HPDE6-E6E7 (cell line): ENCODE results near the gene WIPF1.
"Not testable (repeated sequence)": the region's sequence is repeated elsewhere in the genome, so short reads cannot be mapped to it uniquely, and the experiment has no call there.

Source experiments
- DNase-seq: peaks from one replicate; pipeline ENCODE4 v3.0.0; 2011; ENCODE audit warnings: missing footprints; ENCODE audit errors: extremely low spot score

WIPF1 gene

DNA sequence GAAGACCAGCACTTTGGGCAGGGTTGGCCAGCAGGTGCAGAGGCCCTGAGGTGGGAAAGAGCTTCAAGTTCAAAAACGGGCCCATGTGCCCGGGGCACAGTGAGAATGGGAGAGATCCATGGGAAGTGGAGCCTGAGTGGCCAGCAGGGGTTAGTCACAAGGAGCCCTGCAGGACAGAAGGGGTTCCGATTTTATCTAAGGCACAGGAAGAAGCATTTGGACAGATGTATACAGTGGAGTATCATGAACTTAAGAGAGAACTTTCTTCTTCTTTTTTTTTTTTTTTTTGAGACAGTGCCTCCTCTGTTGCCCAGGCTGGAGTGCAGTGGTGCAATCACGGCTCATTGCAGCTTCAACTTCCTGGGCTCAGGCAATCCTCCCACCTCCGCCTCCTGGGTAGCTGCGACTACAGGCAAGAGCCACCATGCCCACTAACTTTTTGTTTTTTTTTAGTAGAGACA, 24.0 kb downstream of the WIPF1 start:
- DNase-seq = no peak

DNA sequence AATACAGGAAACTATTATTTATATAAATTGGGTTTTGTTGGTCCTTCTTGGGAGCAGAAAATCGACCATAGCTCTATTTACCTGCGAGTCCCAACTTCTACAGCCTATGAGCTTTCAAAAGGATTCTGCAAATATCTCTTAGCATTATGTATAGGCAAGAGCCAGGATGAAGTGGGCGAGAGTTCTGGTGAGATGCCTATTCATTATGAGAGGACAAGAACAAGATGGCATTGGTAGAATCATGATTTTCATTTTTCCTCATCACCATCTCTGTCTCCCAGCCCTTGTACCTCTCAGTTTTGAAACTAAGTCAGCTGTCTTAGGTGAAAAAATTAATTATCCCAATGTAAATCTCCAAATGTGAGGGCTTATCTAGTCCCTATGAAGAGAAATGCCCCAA, 25.0 kb downstream of the WIPF1 start:
- DNase-seq = no peak

GRCh38 chr2:174571669-174572323, 25.8 kb downstream of the WIPF1 start:
- no peak for DNase-seq

DNA sequence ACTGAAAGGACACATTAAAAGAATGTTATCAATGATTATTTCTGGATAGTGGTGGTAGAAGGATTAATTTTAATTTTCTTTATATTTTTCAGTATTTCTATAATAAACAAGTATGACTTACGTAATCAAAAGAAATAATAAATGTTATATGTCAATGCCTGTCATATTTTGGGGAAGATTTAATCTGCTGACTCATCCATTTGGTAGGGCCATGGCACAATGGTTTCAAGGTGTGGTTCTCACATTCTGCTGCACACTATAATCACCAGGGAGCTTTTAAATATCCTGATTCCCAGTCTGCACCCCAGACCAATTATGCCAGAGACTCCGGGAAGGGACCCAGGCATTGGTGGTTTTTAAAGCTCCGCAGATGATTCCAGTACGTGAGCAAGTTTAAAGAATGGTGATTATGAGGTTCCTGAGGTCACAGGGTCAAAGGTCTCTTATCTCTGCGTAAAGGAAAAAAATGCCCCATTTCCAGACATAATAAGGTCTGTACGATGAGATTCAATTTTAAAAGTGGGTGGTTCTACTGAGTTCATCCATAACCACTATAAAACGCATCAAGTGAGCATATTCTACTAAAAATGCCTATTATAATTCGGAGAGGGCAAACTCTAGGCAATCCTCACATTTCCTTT, 27.2 kb downstream of the WIPF1 start:
- no peak for DNase-seq

DNA sequence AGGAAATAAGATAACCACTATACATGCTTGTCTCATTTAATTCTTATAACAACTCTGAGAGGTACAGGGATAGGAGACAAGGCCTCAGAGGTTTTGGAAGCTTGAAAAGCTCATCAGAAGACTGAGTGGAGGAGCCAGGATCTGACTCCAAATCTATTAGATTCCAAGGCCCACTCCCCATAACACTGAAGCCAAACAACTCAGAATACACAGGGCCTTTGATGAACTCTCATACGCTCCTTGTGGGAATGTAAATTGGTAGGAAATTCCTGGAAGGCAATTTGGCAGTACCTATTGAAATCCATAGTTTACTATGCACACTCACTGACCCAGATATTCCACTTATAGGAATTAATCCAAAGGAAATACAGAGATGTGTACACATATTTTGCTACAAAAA, 27.9 kb downstream of the WIPF1 start:
- no peak for DNase-seq

DNA sequence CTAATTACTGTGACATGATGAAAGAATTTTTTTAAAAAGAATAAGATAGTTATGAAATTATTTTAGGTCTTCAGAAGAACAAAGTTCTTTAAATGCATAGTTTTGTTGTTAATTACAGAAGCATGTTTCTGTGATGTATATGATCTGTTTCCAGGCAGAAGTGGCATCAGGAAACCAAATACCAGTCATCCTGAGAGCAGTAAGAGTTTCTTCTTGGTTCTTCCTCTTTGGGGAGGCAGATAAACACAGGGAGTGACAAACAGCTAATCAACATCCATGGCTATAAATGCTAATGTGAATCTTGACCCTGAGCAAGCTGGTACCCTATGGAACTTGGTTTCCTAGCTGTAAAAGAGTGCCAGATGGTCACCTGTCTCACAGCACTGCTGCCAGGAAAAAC, 29.2 kb downstream of the WIPF1 start:
- no peak for DNase-seq

DNA sequence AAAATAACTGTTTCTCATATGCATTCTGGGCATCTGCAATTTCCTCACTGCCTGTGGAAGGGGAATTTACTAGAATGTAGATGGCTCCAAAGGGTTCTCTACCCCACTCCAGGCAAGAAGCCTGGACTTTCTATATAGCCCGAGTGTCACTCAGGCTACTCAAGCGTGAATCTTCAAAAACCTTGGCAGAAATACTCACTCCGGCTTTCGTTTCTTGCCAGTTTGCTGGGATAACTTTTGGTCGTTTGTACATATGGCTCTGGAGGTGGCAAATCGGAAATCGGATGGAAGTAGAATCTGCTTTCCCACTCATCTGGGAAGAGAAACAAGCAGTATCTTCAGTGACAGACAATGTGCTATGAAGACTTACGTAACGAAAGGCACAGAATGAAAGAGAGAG, 30.7 kb downstream of the WIPF1 start:
- DNase-seq = no peak

DNA sequence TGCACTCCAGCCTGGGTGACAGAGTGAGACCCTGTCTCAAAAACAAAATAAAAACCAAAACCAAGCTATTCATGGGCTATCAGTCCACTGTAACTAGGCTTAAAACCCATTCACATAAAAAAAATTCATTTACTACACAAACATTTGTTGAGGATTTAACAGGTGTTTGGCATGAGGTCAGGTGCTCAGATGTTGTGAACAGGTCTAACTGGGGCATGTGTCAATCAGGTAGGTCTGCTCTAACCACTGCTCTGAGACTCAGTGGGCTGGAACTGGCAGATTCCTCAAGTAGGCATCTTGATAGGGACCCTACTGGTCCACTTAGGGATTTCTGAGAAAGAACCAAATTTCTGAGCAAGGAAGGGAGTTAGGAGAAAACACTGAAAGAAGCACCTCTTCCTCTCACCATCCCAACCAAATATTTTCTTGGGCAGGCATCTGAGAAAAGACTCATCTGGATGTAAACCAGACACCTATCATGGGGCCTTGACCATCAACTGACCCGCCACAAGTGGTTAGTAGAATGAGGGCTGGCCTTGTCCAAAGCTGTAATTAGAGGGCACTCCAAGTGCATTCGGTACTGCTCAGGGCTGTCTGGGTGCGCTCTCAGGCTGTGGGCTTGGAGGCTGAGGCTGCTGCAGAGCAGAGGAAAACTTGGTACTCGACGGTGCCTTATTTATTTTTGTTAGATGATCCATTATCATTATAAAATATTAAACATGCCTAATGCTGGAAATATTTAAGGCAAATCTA, 33.9 kb downstream of the WIPF1 start:
- no peak for DNase-seq

DNA sequence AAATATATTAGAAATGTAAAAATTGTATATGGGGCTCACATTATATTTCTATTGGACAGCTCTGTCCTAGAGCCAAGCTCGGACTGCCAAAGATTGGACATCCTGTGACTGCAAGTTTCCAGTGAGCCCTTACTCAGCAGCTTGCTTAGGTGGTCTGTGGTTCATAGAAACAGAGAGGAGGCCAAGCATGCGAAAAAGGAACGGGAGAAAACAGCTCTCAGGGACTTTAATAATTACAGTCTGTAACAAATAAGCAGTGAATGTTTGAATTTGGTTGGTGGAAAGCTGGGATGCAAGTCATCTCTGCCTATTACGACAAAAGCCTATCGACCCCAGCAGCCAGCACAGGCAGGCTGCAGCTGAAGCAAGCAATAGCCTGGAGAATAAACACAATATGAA, 35.6 kb downstream of the WIPF1 start:
- no peak for DNase-seq

DNA sequence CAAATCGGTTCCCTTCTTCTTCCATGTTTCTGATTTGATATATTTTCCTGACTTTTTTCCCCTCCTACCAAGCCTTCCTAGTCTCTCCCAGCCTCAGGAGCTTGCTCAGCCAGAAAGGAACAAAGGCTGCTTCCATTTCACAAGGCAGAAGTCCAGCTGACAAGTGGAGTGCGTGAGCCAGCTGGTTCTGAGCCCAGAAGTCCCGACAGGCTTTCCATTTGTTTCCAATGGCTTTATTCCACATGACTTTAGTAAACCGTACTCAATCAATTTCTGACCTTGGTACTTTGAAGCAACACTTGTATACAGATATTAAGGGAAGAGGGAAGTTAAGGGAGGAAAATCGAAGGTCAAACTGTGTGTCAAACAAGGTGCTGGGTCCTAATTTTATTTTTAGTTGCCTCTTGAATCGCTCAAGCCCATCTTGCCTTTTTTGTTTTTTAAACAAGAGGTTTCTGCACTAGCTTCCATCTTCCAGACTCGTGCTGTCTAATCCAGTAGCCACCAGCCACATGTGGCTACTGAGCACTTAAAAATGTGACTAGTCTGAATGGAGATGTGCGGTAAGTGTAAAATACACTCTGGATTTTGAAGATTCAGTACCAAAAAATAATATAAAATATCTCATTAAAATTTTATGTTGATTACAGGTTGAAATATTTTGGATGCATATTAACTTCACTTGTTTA, 36.2 kb downstream of the WIPF1 start:
- DNase-seq = no peak

GRCh38 chr2:174560737-174561136, 36.9 kb downstream of the WIPF1 start:
- no peak for DNase-seq

GRCh38 chr2:174555998-174556397, 41.6 kb downstream of the WIPF1 start:
- no peak for DNase-seq

GRCh38 chr2:174554529-174555150, 43.0 kb downstream of the WIPF1 start:
- DNase-seq = no peak

GRCh38 chr2:174553811-174554493, 43.7 kb downstream of the WIPF1 start:
- DNase-seq = no peak

DNA sequence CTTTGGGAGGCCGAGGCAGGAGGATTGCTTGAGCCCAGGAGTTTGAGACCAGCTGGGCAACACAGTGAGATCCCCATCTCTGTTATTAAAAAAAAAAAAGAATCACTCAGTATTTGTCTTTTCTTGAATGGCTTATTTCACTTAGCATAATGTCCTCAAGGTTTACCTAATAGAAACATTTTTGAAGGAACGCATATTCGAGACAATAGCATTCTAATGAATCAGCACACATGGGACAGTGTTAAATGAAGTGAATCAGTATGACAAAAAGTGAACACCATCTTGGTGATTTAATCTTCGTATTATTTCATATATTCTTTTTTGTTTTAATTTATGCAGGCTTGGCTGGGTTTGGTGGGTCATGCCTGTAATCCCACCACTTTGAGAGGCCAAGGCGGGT, 44.7 kb downstream of the WIPF1 start:
- DNase-seq = no peak

- no peak for DNase-seq
Measured at GRCh38 chr2:174551697-174552096, 45.9 kb downstream of the WIPF1 start.

- DNase-seq = not testable (repeated sequence)
Measured at GRCh38 chr2:174548646-174549045, 49.0 kb downstream of the WIPF1 start.

DNA sequence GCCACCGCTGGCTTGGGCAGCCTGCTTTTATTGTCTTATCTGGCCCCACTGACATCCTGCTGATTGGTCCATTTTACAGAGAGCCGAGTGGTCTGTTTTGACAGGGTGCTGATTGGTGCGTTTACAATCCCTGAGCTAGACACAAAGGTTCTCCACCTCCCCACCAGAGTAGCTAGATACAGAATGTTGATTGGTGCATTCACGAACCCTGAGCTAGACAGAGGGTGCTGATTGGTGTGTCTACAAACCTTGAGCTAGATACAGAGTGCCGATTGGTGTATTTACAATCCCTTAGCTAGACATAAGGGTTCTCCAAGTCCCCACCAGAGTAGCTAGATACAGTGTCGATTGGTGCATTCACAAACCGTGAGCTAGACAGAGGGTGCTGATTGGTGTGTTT, 49.6 kb downstream of the WIPF1 start:
- not testable (repeated sequence) for DNase-seq

- DNase-seq = peak; percentile 23
Measured at GRCh38 chr2:174546519-174547506, 50.8 kb downstream of the WIPF1 start.

GRCh38 chr2:174545240-174545639, 52.4 kb downstream of the WIPF1 start:
- DNase-seq = no peak
